Heart left ventricle (tissue), 16 donors: ENCODE data around the gene TLX2. TPM values are rescaled to one million over a fixed set of nuclear protein-coding genes. Genes with fewer than 3 reads are reported as not detected.

Source experiments
- ATAC-seq, 4 donors: fragments of 200-7000 bp; cut with Tn5 transposase; one replicate each; pipeline ENCODE4 v1.9.1; 2020 to 2022; ENCODE audit warnings: moderate library complexity in 4 of 4, mild to moderate bottlenecking in 3 of 4, moderate number of reproducible peaks in 1 of 4
- DNase-seq, 5 donors: peaks; one replicate each; pipeline ENCODE4 v3.0.0-alpha.2; 2020
- H3K27ac ChIP-seq, 12 donors: fragments of 200-600 bp; sonication (generic) in 4 of 12; one replicate each; pipeline versions ENCODE4 v1.5.0 to v1.8.0; 2016 to 2022; ENCODE audit warnings: mild to moderate bottlenecking in 2 of 12
- H3K27me3 ChIP-seq, 9 donors: fragments of 200-600 bp; sonication (generic) in 2 of 9; one replicate each; pipeline versions ENCODE4 v1.5.1 to v1.8.0; 2016 to 2022; ENCODE audit warnings: mild to moderate bottlenecking in 3 of 9
- H3K36me3 ChIP-seq, 9 donors: fragments of 200-600 bp; sonication (generic) in 2 of 9; one replicate each; pipeline versions ENCODE4 v1.5.0 to v1.8.0; 2018 to 2022; ENCODE audit warnings: mild to moderate bottlenecking in 2 of 9
- H3K4me1 ChIP-seq, 12 donors: fragments of 200-600 bp; sonication (generic) in 4 of 12; one replicate each; pipeline versions ENCODE4 v1.5.0 to v1.8.0; 2016 to 2022; ENCODE audit warnings: mild to moderate bottlenecking in 3 of 12
- H3K4me3 ChIP-seq, 12 donors: fragments of 200-600 bp; sonication (generic) in 4 of 12; one replicate each; pipeline versions ENCODE4 v1.5.0 to v1.8.0; 2017 to 2022; ENCODE audit warnings: mild to moderate bottlenecking in 9 of 12, moderate library complexity in 4 of 12
- H3K9me3 ChIP-seq, 12 donors: fragments of 200-600 bp; sonication (generic) in 4 of 12; one replicate each; pipeline versions ENCODE4 v1.5.0 to v1.8.0; 2016 to 2022; ENCODE audit warnings: mild to moderate bottlenecking in 1 of 12
- POLR2A ChIP-seq, 2 donors: fragments of 450-650 bp; IDR thresholded peaks; one replicate each; pipeline ENCODE4 v1.6.1; 2017; ENCODE audit warnings: antibody characterized with exemption in 2 of 2, mild to moderate bottlenecking in 2 of 2, moderate library complexity in 2 of 2
- WGBS, 4 donors: extraction: QIAGEN DNeasy Blood & Tissue Kit in 2 of 4; methylation state at CpG; one replicate each; pipeline versions ENCODE4 v1.1.5 to v1.1.7; 2013 to 2018; 5-methylcytosine and 5-hydroxymethylcytosine counted together
- intact Hi-C, 10 donors: fragments of 100-400 bp; cut with DNase I; formaldehyde crosslinking; loops; one replicate each; pipeline versions ENCODE4 v1.11.1 to v1.14.2; 2022
- polyA plus RNA-seq, 2 donors: library from polyadenylated mRNA; stranded (reverse); fragments of 200-250 nt; gene quantifications; one replicate each; pipeline ENCODE4 v1.2.3, GENCODE V29; 2013
- total RNA-seq, 9 donors: library from RNA; depleted of rRNA in 2 of 9; stranded (reverse); fragments of >200 nt in 2 of 9; fragmentation: NEBNext Ultra II Directional in 3 of 9; extraction: Animal tissue kit (Norgen Biotek cat#: 25700) in 3 of 9; gene quantifications; one replicate each; pipeline versions ENCODE4 v1.1.0 to v1.2.4, GENCODE V29; 2016 to 2023
- TF ChIP-seq, protein P1 (sequence below), 12 donors: fragments of 200-600 bp; sonication (generic) in 4 of 12; IDR thresholded peaks; one replicate each; pipeline versions ENCODE4 v1.5.0 to v1.8.0; 2018 to 2022; ENCODE audit warnings: antibody characterized with exemption in 12 of 12, mild to moderate bottlenecking in 5 of 12
- donor health status: ischemic (EF 13 %, LVEDD 7.1; RV severe dilation, severe dysfunction).
- donor health status: healthy with polysubstance abuse.
- donor health status: DM: no; HTN: yes; CAD: no.
- donor health status: DM: no; HTN: no; CAD: no.
- donor health status: ischemic (EF 25% LVEDD 6.9; RV normal size, moderate dysfunction).
- donor health status: ischemic (EF 25% LVEDD 5.7; RV mildly dilated, moderate dysfunction).
- donor health status: healthy.
- donor health status: DM: yes; HTN: yes; CAD: no.
- donor health status: ischemic (EF 35%, LVEDD 5.7; RV mildly dilated, moderate dysfunction).
- donor health status: nonischemic (EF 11% LVEDD 7.7; RV severe dilation, severe dysfunction).
- donor health status: DM: yes; HTN: yes; CAD: no.
- donor health status: PGD.
- donor health status: ischemic (EF 29% LVEDD 5.4; RV normal size, mild dysfunction).
- donor health status: nonischemic (EF 23%, LVEDD 6.1; RV moderate dilation, normal function).

TLX2 gene
- total and polyA plus RNA-seq, 11 donors: not detected

DNA sequence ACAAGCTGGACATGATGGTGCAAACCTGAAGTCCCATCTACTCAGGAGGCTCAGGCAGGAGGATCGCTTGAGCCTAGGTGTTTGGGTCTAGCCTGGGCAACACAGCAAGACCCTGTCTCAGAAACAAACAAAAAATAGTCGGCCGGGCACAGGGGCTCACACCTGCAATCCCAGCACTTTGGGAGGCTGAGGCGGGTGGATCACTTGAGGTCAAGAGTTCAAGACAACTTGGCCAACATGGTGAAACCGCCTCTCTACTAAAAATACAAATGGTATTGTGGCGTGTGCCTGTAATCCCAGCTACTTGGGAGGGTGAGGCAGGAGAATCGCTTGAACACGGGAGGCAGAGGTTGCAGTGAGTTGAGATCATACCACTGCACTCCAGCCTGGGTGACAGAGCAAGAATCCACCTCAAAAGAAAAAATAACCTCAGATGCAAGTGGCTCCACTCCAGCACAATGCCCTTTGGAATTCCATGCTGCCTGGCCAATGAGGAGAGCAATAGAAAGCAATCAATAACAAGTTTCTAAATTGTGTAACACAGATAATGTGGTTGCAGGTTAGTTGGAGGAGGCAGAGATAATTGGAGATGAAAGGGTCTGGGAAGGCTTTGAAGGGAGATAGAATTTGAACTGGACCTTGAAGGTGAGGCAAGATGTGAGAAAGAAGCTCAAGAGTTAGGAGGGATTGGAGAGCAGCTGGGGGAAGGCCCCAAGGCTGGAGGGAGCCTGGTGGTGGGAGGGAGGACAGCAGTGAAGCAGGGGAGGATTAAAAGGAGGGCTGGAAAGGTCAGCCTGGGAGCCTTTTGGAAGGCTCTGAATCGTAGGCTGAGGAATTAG is 25.4 kb upstream of the TLX2 start:
- WGBS, 4 donors: 91 to 95% (median 93%) methylated on average over 9 of the region's 9 CpGs
- TF ChIP-seq, protein P1, sequence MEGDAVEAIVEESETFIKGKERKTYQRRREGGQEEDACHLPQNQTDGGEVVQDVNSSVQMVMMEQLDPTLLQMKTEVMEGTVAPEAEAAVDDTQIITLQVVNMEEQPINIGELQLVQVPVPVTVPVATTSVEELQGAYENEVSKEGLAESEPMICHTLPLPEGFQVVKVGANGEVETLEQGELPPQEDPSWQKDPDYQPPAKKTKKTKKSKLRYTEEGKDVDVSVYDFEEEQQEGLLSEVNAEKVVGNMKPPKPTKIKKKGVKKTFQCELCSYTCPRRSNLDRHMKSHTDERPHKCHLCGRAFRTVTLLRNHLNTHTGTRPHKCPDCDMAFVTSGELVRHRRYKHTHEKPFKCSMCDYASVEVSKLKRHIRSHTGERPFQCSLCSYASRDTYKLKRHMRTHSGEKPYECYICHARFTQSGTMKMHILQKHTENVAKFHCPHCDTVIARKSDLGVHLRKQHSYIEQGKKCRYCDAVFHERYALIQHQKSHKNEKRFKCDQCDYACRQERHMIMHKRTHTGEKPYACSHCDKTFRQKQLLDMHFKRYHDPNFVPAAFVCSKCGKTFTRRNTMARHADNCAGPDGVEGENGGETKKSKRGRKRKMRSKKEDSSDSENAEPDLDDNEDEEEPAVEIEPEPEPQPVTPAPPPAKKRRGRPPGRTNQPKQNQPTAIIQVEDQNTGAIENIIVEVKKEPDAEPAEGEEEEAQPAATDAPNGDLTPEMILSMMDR (IDR thresholded peaks at IDR 0.05): no peak
- TF ChIP-seq POLR2A (IDR thresholded peaks at IDR 0.05): no peak
- peaks cover 0 to 95% (median 64%) of the 10 kb centered on the region in 9 donors for H3K36me3 ChIP-seq
- no peaks in the 10 kb centered on the region for H3K9me3 ChIP-seq
- peaks cover 0 to 7% (median 3%) of the 10 kb centered on the region in 12 donors for H3K4me1 ChIP-seq
- H3K27me3 ChIP-seq: no peaks in the 10 kb centered on the region
- no peak for ATAC-seq
- no peak for DNase-seq
- intact Hi-C loops: loop anchor here in 1 of 10 donors (5.0 kb wide), 1 partner anchor 38 kb away; the partner anchor contains the start of genes AUP1, DQX1 and HTRA2
- no peak overlapping the region for H3K4me3 ChIP-seq
- H3K27ac ChIP-seq: no peak overlapping the region

DNA sequence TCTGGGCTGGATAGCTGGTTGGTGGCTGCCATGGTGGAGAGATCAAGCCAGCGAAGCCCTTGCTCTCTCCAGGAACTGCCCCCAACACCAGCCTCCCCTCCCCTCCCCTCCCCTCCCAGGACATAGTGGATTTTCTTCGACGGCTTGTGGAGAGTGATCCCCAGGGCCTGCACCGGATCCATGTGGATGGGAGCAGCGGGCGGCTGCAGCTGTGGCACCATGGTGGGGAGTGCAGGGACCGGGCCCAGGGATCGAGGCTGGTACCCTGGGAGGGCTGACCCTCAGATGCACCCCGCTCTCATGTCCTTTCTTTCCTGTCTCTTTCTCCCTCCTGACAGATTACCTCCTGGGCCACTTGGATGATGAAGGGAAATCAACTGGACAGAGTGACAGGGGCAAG is 24.3 kb upstream of the TLX2 start:
- intact Hi-C loops: loop anchor here in 1 of 10 donors (5.0 kb wide), 1 partner anchor 37 kb away; the partner anchor contains the start of genes AUP1, DQX1 and HTRA2
- no peaks in the 10 kb centered on the region for H3K27me3 ChIP-seq
- H3K4me3 ChIP-seq: no peak overlapping the region
- no peaks in the 10 kb centered on the region for H3K4me1 ChIP-seq
- 92 to 97% (median 92%) methylated on average over 9 of the region's 9 CpGs; no CpG with 5 or more reads in 1 of the 4 donors for WGBS, 4 donors
- H3K36me3 ChIP-seq: peaks cover 0 to 94% (median 69%) of the 10 kb centered on the region in 9 donors
- no peaks in the 10 kb centered on the region for H3K9me3 ChIP-seq
- TF ChIP-seq, protein P1 (IDR thresholded peaks at IDR 0.05): no peak
- no peak for TF ChIP-seq POLR2A (IDR thresholded peaks at IDR 0.05)
- DNase-seq (no peak), ATAC-seq (no peak)
- H3K27ac ChIP-seq: no peak overlapping the region

DNA sequence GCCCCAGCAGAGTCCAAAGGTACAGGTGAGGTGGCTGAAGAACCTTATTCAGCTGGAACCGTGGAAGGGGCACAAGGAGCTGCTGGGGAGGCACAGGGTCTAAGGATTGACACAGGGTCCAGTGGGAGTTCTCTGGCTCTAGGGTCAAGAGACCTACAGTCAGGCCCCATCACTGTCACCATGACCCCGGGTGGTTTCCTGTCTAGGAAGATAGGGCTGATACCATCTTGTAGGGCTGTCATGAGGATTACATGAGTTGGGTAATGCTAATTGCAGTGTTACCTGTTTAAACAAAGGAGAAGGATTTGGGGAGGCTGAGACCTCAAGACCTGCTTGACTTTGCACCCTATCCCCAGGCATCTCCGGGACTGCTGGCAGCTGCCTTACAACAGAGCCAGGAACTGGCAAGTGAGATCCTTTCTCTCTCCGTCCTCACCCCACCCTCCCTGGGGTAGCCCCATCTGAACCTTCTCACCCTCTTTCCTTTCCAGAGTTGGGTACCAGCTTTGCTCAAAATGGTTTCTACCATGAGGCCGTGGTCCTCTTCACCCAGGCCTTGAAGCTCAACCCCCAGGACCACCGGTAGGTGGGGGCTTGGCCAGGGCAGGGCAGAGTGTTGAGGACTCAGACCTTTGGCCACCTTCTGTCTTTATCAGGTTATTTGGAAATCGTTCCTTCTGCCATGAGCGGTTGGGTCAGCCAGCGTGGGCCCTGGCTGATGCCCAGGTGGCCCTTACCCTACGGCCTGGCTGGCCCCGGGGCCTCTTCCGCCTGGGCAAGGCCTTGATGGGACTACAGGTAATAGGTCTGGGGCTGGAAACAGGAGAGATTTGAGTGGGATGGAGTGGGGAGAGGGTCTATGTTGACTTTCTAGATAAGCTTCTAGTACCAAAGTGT is 22.4 kb upstream of the TLX2 start:
- DNase-seq: no peak
- H3K36me3 ChIP-seq: peaks cover 0 to 74% (median 53%) of the 10 kb centered on the region in 9 donors
- H3K9me3 ChIP-seq: no peaks in the 10 kb centered on the region
- no peak overlapping the region for H3K4me3 ChIP-seq
- H3K27ac ChIP-seq: no peak overlapping the region
- 93 to 98% (median 95%) methylated on average over 11 to 12 of the region's 12 CpGs for WGBS, 4 donors
- peaks cover 0 to 2% (median 0%) of the 10 kb centered on the region in 9 donors for H3K27me3 ChIP-seq
- no peaks in the 10 kb centered on the region for H3K4me1 ChIP-seq
- ATAC-seq: no peak
- intact Hi-C loops: no loop called here
- TF ChIP-seq POLR2A (IDR thresholded peaks at IDR 0.05): no peak
- TF ChIP-seq, protein P1 (IDR thresholded peaks at IDR 0.05): no peak
